NCI-H2196 (cell line): ENCODE results near the gene POU2AF1.

Experiments
- DNase-seq: peaks from one replicate; lab custom pipeline; 2025; ENCODE audit not compliant: unreplicated experiment; lab: John Stamatoyannopoulos, UW

Gene POU2AF1

GRCh38 chr11:111388420-111388819 lies 9.3 kb upstream of the POU2AF1 start:
- DNase-seq, result no peak

GRCh38 chr11:111387363-111387762 lies 8.3 kb upstream of the POU2AF1 start:
- peak; percentile 95 for DNase-seq

GRCh38 chr11:111386611-111387150 lies 7.6 kb upstream of the POU2AF1 start:
- DNase-seq, result no peak

- no peak for DNase-seq
Measured at GRCh38 chr11:111384494-111384893, 5.4 kb upstream of the POU2AF1 start.

GRCh38 chr11:111382451-111382850 lies 3.4 kb upstream of the POU2AF1 start:
- no peak for DNase-seq

- no peak for DNase-seq
Measured at GRCh38 chr11:111379602-111380136, 594 bp upstream of the POU2AF1 start.

- DNase-seq, result no peak
Measured at GRCh38 chr11:111378185-111378860, 752 bp downstream of the POU2AF1 start.

GRCh38 chr11:111376181-111376871 lies 2.7 kb downstream of the POU2AF1 start:
- no peak for DNase-seq

- DNase-seq, result no peak
Measured at GRCh38 chr11:111373590-111373989, 5.5 kb downstream of the POU2AF1 start.

GRCh38 chr11:111372538-111372937 lies 6.5 kb downstream of the POU2AF1 start:
- DNase-seq, result peak; percentile 64

- no peak for DNase-seq
Measured at GRCh38 chr11:111370902-111371578, 8.0 kb downstream of the POU2AF1 start.

GRCh38 chr11:111370270-111370901 lies 8.7 kb downstream of the POU2AF1 start:
- DNase-seq, result no peak

- DNase-seq, result no peak
Measured at GRCh38 chr11:111368285-111368560, 10.9 kb downstream of the POU2AF1 start.

GRCh38 chr11:111367411-111368284 lies 11.4 kb downstream of the POU2AF1 start:
- DNase-seq, result no peak

- no peak for DNase-seq
Measured at GRCh38 chr11:111366560-111367410, 12.3 kb downstream of the POU2AF1 start.

GRCh38 chr11:111365722-111366559 lies 13.1 kb downstream of the POU2AF1 start:
- no peak for DNase-seq

GRCh38 chr11:111364503-111364902 lies 14.6 kb downstream of the POU2AF1 start:
- DNase-seq, result no peak

- DNase-seq, result no peak
Measured at GRCh38 chr11:111363985-111364384, 15.1 kb downstream of the POU2AF1 start.
